Fibroblast of skin of left quadriceps (primary cell): Measurements from ENCODE around the gene ADAMTS10.
"Not testable (repeated sequence)": the region's sequence is repeated elsewhere in the genome, so short reads cannot be mapped to it uniquely, and the experiment has no call there.

Source experiments
- DNase-seq, 2 experiments: peaks; one replicate each; pipeline ENCODE4 v3.0.0-alpha.2; 2013; ENCODE audit warnings: low read depth in 2 of 2

The ADAMTS10 gene

DNA sequence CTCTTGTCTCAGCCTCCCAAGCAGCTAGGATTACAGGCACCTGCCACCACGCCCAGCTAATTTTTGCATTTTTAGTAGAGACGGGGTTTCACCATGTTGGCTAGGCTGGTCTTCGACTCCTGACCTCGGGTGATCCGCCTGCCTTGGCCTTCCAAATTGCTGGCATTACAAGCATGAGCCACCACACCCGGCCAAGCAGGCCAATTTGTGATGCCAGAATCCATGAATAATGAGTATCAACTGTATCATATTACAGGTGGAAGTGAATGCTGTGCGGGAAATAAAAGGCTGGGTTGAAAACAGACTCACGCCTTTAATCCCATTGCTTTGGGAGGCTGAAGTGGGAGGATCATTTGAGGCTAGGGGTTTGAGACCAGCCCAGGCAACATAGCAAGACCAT lies 16.3 kb upstream of the ADAMTS10 start:
- DNase-seq = no peak

GRCh38 chr19:8622886-8623285 lies 12.4 kb upstream of the ADAMTS10 start:
- DNase-seq = not testable (repeated sequence)

- DNase-seq = no peak
These were observed 8.2 kb upstream of the ADAMTS10 start for GRCh38 chr19:8618751-8619150.

- DNase-seq = no peak
These were observed 7.5 kb upstream of the ADAMTS10 start for GRCh38 chr19:8617984-8618383.

GRCh38 chr19:8617325-8617724 lies 6.8 kb upstream of the ADAMTS10 start:
- DNase-seq = not testable (repeated sequence)

DNA sequence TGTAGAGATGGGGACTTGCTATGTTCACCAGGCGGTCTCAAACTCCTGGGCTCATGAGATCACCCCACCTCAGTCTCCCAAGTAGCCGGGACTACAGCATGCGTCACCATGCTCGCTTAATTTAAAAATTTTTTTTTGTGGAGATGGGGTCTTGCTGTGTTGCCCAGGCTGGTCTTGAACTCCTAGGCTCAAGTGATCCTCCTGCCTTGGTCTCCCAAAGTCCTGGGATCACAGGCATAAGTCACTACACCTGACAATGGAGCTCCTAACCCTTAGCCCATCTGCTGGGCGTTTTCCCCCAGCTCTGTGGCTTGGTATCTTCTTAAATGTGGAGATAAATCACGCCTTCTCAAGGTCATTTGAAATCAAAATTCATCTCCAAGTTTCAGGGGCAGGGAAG lies 6.3 kb upstream of the ADAMTS10 start:
- DNase-seq = no peak

DNA sequence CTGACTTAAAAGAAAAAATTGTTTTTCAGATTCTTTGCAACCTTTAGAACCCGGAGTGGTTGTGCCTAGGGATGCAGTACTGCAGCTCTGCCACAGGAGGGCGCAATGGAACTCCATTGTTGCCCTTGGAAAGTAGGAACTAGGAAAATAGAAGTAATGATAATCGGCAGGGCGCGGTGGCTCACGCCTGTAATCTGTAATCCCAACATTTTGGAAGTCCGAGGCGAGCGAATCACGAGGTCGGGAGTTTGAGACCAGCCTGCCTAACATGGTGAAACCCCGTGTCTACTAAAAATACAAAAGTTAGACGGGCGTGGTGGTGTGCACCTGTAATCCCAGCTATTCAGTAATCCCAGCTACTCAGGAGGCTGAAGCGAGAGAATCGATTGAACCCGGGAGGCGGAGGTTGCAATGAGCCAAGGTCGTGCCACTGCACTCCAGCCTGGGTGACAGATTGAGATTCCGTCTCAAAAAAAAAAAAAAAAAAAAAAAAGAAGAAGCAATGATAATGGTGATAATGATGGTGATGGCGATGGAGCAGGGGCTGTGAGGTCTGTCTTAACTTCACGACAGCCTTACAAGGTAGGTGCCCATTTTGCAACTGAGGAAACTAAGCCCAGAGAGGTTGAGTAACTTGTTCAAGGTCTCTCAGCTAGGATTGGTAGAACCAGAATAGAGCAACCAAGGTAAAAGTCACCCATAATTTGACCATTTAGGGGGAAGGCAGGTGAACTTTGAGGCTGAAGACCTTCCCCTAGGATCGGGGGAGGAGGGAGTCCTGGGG lies 5.5 kb upstream of the ADAMTS10 start:
- DNase-seq = no peak

DNA sequence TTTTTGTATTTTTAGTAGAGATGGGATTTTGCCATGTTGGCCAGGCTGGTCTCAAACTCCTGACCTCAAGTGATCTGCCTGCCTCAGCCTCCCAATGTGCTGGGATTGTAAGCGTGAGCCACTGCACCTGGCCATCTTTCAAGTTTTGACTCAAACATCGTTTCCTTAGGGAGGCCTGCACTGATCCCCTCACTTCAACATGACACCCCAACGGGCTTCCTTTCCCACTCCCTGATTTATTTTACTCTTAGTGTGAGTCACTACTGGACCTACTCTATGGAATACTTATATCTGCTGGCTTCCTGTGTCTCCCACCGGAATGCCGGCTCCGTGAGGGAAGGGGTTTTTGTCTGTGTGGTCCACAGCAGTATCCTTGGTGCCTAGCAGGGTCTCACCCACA lies 4.5 kb upstream of the ADAMTS10 start:
- DNase-seq = peak in 1 of 2 experiments; percentile 14

DNA sequence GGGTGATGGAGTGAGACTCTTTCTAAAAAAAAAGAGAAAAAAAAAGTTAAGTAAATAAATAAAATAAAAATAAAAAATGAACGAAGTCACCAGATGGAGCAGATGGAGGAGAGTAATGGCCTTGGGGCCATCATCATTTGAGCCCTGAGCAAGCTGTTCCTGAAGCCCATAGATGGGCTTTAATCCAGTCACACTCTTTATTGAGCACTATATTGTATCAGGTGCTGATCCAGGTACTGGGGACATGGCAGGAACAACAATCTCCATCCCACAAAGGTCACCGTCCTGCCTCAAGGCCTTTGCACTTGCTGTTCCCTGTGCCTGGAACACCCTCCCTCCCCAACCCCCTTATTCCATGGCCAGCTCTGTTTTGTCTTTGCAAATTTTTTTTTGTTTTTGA lies 3.9 kb upstream of the ADAMTS10 start:
- no peak for DNase-seq

GRCh38 chr19:8612807-8613171 lies 2.3 kb upstream of the ADAMTS10 start:
- no peak for DNase-seq

- DNase-seq = peak in 1 of 2 experiments; percentile 37
These were observed 1.6 kb upstream of the ADAMTS10 start for GRCh38 chr19:8611877-8612806.

GRCh38 chr19:8611391-8611876 lies 919 bp upstream of the ADAMTS10 start:
- DNase-seq = no peak

DNA sequence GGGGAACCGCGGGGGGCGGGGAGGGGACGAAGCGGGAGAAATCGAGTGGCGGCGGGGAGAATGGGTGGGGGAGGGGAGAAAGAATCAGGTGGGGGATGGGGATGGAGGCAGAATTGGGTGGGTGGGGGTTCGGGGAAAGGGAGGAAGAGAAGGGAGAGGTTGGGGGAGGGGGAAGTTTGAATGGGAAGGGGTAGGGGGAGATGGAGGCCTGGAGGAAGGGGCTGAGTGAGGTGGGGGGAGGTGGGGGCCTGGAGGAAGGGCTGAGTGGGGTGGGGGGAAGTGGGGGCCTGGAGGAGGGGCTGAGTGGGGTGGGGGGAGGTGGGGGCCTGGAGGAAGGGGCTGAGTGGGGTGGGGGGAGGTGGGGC lies 403 bp upstream of the ADAMTS10 start:
- DNase-seq = no peak

GRCh38 chr19:8609279-8610040 lies 1.1 kb downstream of the ADAMTS10 start:
- DNase-seq = no peak

GRCh38 chr19:8608941-8609278 lies 1.6 kb downstream of the ADAMTS10 start:
- DNase-seq = no peak

DNA sequence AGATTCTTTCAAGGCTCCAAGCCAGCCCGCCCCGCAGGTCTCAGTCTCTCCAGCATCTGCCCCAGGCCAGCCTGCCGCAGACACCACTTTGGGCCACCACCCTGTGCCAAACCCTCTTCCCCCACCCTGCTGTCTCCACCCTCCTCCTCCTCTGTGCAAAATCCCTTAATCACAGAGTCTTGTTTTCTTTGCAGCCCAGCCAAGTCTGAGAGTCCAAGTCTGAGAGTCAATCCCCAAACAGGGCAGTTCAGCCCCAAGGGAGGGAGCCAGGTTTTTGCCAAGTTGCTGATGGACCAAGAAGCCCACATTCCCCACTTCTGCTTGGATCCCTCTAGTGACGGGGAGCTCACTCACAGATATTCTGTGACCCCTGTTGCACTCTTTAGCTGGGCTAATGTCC lies 3.1 kb downstream of the ADAMTS10 start:
- DNase-seq = no peak

DNA sequence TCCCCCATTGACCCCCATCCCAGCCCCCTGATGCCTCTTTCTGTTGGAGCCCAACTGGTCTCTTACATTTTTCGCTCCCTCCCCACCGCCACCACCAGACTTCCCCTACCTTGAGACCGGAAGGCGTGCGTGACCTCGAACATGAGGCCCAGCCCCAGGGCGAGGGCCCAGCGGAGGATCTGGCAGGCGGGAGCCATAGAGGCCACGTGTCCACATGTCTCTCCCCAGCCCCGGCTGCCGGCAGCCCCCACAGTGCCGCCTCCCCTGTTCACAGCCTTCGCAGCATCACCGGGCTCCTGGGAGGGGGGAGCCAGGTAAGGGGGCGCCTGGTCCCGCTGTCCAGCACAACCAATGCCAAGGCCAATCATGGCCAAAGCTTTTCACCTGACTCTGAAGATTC lies 5.0 kb downstream of the ADAMTS10 start:
- no peak for DNase-seq

GRCh38 chr19:8601796-8602195 lies 8.7 kb downstream of the ADAMTS10 start:
- no peak for DNase-seq

GRCh38 chr19:8600816-8601215 lies 9.7 kb downstream of the ADAMTS10 start:
- no peak for DNase-seq

- no peak for DNase-seq
These were observed 10.5 kb downstream of the ADAMTS10 start for GRCh38 chr19:8600064-8600463.

- no peak for DNase-seq
These were observed 14.3 kb downstream of the ADAMTS10 start for GRCh38 chr19:8596168-8596567.

GRCh38 chr19:8595651-8596050 lies 14.9 kb downstream of the ADAMTS10 start:
- DNase-seq = no peak
